GM18951 (cell line): Measurements from ENCODE around the gene STAT1.

Experiments used
- POLR2A ChIP-seq: IDR thresholded peaks from 4 replicates; pipeline ENCODE4 v1.6.1; 2011; ENCODE audit warnings: mild to moderate bottlenecking; ENCODE audit not compliant: insufficient read length, insufficient read depth; ENCODE audit errors: extremely low read depth
- in situ Hi-C: fragments of 300-500 bp; cut with MboI; formaldehyde crosslinking; loops from one replicate; pipeline ENCODE4 v1.12.0; 2022; ENCODE audit warnings: low sequenced_read_pairs, mixed read lengths, inconsistent platforms; ENCODE audit not compliant: unreplicated experiment

STAT1 gene

DNA sequence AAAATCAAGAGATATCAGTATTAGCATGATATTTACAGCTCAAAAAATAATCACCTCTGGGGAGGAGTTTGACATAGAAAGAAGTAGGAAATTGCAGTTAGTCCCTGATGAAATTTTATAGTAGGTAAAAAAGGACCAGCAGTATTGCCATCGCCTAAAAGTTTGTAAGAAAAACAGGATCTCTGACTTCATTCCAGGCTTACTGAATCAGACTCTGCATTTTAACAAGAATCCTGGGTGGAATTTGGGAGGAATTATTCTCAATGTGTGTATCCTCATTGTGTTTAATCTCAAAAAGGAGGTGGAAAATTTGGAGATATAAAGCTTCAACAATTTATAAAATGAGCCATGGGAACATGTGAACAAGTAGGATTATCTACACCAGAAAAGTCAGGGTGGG is 31.2 kb upstream of the STAT1 start:
- TF ChIP-seq POLR2A, result no peak
- in situ Hi-C loops, result no loop called here

DNA sequence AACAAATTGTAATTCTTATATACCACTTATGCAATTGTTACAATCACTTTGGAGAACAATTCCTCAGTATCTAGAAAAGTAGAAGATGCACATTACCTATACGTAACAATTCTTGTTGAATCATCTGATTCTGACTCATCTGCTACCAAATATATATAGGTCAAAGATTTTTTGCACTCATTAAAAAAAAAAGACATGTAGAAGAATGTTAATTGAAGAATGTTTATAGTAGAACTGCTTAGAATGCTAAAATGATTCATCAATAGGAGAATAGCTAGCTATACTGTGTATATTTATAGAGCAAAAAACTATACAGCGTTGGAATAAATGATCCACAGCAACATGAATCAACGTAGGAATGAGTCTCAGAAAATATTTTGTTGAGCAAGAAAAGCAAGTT is 29.5 kb upstream of the STAT1 start:
- in situ Hi-C loops, result no loop called here
- no peak for TF ChIP-seq POLR2A

DNA sequence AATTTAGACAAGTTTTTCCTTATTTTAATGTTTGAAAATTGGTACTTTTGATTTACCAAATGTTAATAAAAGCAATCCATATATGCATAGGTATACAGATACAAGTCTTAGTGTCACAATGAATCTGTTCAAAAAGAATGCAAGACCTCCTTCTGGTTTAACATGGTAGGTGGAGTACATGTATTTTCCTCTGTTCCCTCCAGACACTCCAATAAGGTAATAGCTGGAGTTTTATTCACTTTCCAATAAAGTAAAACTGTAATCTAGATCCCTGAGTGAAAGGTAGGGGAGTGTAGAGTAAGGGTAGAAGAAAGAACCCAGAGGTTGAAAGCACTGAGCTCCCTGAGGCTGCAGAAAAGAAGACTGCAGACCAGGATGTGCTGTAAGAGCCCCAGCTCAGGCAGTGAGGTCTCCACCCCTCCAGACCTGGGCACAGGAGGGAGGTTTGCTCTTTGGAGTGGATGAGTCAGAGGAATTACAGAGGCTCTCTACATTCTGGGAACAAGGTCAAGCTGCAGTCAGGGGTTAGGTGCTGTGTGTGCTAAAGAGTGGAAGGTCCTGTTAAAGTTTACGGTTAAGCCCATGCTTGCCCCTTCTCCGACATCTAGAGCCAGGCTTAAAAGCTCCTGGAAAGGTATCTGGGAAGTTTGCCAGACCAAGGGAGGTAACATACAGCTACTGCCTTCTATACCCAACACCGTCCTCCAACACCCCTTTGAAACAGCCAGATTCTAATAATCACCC is 27.6 kb upstream of the STAT1 start:
- TF ChIP-seq POLR2A, result no peak
- in situ Hi-C loops, result no loop called here

DNA sequence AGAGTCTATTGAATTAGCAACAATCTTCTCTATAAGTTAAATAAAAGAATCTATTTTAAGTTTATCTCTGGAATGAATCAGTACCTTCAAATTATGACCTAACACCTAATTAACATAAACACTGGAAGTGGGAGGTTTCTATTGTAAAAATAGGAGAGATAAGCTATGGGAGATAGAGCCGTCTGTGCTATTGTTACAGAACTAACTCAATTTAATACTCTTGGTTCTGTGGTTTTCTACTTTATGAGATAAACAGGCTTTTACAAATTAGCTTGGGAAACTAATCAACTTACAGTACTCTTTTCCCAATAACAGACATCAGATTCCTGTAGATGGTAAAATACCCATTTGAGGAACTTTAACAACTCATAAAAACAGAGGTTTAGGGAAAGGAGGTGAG is 25.6 kb upstream of the STAT1 start:
- no peak for TF ChIP-seq POLR2A
- in situ Hi-C loops, result no loop called here

DNA sequence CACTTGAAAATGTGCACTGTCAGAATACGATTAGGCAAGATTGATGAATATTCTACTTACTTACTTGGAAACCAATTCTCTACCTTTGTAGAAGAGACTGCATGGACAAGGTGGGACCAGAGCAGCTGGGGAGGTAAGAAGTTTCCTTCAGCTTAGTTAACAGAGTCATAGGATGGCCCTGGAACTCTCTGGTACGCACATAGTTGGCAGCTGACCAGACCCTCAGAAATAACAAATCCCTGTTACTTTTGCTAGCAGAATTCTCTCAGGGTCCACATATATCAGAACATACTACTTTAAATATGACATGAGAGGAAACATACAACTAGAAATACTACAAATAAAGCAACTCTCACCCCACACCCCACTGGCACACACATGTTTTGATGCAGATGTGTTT is 24.8 kb upstream of the STAT1 start:
- in situ Hi-C loops, result no loop called here
- TF ChIP-seq POLR2A, result no peak

DNA sequence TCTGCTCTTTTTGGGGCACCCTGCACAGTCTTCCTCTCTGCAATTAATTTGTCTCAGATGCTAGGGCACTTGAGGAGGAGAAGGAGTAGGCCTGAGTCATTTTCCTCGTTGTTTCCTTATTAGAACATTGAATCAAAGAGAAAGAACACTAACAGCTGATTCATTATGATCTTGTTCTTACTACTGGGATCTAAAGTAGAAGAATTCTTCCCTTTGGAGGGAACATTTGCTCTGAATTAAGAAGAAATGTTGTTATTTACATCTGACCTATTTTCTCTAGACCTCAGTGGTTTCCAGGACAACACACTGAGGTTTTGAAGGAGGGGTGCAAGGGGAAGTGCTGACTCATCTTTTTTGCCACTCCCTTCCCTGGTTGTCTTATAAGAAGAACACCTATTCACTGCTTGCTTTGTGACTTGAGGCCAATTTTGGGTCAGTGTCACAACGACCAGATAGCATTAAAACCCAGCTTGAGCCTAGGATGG is 24.3 kb upstream of the STAT1 start:
- in situ Hi-C loops, result no loop called here
- no peak for TF ChIP-seq POLR2A

DNA sequence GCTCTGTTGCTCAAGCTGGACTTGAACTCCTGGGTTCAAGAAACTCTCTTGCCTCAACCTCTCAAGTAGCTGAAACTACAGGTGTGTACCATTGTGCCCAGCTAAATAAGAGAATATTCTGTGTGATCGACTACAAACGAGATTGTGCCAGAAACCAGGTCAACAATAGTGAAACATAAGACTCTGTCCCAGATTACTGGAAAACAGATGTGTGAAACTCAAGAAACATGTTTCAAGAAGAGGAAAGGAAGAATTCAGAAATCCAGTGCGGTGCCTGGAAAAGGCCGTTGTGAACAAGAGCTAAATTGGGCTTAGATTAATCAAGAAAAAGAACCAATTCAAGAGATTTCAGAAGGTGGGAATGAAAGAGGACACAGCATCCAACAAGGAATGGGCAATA is 23.4 kb upstream of the STAT1 start:
- TF ChIP-seq POLR2A, result no peak
- in situ Hi-C loops, result no loop called here

DNA sequence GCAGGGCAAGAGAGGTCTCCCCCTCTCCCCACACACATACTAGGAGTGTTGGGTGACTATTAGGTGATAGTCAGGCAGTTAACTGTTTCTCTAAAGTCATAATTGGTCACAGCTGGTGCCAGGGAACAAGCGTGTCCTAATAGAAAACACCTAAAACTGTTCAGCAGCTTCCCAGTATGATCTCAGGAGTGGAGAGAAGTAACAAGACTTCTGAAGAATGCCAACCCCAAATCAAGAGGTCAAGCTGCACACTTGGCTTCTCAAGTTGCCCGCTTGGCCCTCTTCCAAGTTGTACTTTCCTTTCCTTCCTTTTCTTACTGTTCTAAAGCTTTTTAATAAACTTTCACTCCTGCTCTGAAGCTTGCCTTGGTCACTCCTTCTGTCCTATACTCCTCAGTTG is 22.4 kb upstream of the STAT1 start:
- in situ Hi-C loops, result no loop called here
- TF ChIP-seq POLR2A, result no peak

DNA sequence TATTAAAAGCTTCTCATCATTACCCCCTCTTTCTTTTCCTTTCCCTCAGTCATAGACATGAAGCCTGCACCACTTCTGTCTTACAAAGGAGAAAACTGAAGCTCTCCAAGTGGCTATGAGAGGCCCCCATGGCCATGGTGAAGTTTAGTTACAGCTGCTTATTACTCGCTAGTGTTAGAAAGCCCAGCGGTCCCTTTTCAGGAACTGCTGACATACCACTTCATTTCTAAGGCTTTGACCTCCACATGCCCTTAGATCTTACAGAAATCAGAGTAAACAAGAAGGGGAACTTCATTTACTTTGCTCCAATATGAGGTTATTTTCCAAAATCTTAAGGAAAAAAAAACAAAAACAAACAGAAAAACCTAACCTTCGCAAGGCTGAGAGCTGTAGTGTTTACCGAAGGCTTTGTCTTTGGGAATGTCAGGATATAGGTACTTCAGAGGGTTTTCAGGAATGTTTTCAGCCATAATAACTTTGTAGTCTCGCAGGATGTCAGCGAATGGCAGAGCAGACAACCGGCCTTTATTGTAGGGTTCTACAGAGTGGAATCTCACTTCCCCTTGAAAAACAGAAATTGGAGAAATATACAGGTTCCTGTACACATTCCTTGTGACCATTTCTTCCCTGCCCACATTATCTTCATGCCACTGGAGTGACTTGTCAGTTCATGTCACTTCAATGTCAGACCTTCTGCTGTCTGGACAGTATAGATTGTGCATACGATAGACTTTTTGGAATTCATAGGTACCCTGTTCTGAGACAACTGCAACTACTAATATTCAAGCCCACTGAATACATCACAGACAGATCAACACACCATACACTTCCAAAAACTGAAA is 18.8 kb upstream of the STAT1 start:
- TF ChIP-seq POLR2A, result no peak
- in situ Hi-C loops, result no loop called here

DNA sequence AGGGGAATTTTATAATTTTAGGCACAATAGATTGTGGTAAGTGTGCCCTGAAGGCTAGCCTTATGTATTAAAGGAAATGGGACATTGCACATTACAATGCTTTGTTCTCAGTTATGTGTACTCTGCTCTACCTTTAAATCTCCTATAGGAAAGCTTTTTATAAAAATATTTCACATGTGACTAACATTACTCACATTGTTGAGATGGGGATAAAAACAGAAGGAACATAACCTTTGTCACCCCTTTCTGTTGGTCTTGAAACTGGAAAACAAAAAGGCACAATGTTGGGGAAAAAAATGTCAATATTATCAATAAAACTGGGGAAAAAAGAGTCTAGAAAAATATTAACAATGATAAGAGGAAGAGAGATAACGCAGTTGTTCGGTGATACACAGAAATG is 17.3 kb upstream of the STAT1 start:
- TF ChIP-seq POLR2A, result no peak
- in situ Hi-C loops, result no loop called here

DNA sequence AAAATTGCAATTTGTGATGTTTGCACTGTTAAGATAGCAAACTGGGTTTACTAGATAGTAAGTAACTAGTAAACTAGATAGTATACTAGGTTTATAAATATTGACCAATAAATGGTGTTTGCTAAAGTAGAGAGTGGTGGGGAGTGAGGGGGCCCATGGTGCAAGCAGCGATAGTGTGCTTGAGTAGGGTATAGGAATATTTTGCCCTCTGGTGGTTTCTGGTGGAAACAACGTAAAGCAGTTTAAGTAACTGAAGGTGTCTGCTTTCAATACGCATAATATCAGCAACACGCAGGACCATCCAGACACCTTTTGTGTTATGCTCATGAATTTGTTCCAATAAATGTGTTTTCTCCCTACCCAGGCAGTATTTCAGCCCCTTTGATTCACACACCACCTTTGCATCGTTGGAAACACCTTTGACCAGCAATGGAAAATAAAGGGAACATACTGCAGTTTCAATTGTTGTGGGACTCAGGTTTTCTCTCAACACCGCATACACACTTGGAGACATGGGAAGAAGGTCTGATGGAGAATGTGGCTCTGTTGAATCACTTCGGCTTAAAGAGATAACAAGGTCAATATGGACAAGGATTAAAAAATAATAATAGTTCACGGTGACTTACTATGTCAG is 16.7 kb upstream of the STAT1 start:
- no peak for TF ChIP-seq POLR2A
- in situ Hi-C loops, result no loop called here

DNA sequence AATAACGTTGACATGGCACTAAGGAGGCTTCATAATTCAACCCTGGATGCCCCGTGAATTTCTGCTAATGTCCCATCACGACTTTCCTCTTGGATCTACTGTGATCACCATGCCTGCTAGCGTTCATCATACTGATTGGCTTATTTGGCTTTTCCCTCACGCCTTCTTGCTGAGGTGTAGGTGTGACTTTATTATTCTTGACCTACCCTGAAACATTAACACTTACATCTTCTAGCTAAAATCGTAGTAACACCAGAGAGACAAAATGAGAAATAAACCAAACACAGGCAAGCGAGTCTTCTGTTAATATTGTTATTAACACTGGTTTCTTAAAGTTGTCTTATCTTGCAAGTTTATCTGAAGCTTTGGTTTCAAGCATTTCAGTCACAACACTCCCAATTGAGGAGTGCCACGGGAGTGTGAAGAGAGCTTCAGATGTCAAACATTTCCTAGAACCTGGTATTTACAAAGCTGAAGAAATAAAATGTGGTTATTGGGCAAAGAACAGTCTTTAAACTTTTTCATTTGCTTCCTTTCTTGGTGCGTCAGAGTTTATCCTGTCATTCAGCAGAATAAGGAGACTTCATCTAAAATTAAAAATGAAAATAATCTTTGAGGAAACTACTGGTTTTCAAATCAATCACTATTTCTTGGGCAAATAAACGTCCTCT is 15.4 kb upstream of the STAT1 start:
- TF ChIP-seq POLR2A, result no peak
- in situ Hi-C loops, result no loop called here

DNA sequence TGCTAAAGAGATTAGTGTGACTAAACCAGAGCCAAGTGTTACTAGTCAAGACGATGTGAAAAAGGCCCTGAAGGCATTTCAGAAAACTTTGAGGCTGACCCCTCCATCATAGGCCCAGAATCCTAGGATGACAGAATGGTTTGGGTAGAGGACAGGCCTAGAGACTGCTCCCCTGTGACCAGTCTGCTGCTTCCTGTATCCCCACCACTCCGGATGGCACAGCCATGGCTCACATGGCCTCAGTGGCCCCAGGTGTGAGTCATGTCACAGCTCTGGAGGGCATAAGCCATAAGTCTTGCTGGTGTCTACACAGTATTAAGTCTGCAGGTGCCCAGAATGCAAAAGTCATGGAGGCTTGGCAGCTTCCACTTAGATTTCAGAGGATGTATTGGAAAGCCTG is 12.4 kb upstream of the STAT1 start:
- in situ Hi-C loops, result no loop called here
- no peak for TF ChIP-seq POLR2A
